Fibroblast of skin of left quadriceps (primary cell): Measurements from ENCODE around the gene NRP1.

Experiments
- DNase-seq, 2 experiments: peaks; one replicate each; pipeline ENCODE4 v3.0.0-alpha.2; 2013; ENCODE audit warnings: low read depth in 2 of 2

NRP1 gene

DNA sequence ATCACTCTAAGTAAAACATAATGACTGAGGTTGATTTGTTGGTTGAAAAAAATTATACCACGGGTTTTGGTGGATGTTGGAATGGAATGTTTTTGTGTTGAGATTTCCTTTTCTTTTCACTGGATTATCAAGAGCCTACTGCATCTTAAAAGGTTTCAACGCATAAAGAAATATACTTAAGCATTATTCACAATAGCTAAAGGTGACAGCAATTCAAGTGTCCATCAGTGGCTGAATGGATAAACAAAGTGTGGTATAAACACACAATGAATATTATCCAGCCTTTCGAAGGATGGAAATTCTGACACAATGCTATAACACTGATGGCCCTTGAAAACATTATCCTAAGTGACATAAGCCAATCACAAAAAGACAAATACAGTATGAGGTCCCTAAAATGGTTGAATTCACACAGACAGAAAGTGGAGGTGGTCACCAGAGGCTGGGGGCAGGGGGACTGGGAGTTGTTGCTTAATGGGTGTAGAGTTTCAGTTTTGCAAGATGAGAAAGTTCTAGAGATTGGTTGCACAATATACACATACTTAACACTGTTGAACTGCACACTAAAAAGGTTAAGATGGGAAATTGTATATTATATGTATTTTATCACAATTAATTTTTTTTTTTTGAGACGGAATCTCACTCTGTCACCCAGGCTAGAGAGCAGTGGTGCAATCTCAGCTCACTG, 122.3 kb downstream of the NRP1 start:
- no peak for DNase-seq

DNA sequence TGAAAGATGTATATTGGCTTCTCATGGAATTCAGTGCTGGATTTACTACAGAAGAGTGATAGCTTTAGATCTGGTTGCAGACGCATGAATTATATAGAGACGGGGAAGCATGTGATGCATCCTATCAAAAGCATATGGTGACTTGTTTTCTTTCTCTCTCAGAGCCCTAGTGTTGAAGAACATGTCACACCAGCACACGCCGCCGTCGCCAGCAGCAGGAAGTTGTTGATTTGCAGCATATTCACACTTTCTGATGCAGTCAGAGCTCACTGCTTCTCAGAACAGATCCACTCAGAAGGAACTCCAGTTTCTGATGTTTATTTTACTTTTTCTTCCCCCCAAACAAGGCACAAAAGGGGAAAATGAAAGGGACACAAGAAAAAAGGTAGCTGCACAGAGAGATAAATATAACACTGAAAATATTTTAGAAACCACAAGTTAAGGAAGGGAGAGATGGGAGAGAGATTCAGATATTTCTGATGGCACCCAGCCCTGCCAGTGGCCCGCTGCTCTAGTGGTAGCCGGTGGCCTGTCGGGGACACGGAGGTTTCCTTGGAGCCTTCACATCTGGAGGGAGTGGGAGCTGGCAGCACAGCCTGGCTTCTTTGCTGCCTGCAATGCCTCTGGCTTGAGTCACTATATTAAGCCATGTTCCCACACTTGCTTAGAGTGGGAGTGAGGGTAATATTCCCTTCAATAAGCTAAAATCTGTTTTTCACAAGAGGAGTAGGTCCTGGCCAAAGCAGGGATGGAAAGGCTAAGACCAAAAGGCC, 123.2 kb downstream of the NRP1 start:
- peak in 1 of 2 experiments; percentile 54 for DNase-seq

DNA sequence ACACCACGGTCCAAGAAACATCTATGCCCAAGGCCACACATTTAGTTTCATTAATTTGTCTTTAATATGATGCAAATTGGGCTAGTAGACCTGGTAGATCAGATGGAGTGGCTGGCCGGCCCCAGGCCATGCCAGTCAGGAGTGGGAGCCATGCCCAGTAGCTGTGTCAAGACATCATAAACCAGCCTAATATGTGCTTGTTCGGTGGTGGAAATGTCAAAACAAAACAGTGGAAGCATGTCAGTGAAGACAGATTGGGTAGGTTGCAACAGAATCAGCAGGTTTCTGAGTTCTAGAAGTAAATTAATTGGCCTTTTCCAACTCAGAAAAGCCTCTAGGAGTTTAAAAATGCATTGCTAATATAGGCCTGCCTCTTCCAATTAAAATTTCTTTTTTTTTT, 124.7 kb downstream of the NRP1 start:
- no peak for DNase-seq

DNA sequence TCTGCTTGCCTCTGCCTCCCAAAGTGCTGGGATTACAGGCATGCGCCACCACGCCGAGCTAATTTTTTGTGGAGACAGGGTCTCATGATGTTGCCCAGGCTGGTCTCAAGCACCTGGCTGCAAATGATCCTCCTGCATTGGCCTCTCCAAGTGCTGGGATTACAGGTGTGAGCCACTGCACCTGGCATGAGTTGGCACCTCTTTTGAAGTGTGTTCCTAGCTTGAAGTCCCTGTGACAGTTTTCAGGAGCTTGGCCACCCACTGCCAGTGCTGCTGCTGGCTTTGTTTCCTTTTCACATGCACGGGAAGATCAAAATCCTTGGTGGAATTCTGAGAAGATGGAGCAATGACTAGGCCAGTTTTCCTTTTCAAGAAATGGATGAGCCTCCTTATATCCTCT, 126.3 kb downstream of the NRP1 start:
- DNase-seq = no peak

DNA sequence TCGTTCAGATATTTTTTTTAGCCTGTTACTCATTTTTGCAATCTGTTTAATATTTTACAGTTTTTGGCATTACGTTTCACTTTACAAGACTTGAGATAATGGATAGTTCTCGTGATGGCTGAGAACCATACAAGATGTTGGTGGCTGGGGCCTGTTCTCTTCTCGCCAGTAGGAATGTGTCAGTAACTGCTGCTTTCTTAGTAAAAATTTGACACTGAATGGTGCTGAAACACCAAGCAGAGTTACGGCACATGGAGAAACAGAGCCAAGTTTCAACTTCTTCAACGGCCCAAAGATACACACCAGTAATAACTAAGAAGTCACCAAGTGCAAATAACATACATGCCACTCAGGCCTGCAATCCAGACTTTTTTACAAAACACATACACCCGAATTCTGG, 130.4 kb downstream of the NRP1 start:
- no peak for DNase-seq

DNA sequence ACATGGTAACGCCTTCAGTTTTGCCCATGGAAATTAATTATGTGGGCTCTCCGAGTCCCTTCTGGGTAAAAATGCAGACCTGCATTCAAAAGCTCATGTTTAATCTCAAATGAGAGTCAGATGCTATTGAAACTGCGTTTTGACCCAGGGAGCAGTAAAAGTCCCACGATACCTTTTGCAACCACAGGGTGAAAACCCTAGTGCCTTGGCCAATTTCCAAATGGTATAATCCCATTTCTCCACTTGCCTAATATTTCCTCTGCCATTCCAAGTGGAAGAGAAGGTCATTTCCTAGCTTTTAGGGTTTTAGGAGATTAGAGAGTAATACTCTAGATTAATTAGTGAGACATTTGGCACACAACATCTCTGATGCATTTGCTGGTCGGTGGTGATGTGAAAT, 132.5 kb downstream of the NRP1 start:
- no peak for DNase-seq

DNA sequence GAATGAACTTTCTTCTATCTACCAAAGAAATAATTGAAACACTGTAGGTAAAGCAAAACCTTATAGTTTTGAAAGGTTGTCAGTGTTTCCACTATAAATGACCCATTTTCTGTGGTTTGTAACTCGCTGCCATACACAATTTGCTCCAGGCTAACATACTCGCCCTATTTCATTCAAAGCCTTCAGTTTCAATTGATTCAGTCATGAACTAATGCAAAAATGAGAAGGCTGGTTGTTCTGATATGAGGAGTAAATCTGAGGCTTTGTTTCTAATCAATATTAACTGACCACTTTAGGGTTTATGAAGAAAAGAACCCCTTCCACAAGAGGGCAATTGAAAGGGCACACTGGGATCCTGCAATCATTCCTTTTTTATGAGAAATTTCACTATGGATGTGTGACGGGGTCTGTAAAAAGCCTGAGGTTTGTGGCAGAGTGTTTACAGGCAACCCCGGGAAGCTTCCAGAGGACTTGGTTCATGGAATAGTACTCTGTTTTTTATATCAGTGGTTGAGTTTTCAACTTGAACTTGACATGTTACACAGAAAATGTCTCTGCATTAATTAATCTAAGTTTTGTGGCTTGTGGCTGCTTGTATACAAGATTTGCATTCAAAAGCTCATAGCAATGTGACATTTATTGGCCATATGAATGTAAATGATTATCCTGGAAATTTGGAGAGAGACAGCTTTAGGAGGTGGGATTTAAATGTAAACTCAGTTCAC, 133.2 kb downstream of the NRP1 start:
- DNase-seq = no peak

DNA sequence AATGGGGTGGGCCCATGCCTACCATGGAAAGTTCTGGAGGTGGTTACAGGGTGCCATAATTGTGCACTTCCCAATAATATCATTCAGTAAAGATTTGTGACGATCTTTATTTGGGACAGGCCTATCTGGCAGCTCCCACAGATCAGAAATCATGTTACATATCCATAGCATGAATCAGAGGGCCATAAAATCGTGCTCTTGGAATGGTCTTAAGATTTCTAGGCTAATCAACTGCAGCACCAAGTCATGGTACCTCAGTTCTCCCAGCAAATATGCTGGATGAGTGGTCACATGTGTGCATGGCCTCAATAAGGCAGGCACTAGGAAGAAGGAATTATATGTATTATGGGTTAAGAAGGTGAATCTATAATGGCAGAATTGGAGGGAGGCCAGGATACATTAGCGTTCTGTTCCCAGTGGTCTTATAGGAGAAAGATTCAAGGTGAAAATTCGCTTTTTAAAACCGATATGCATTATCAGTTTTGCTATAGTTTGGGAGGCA, 134.7 kb downstream of the NRP1 start:
- DNase-seq = peak in 1 of 2 experiments; percentile 55

DNA sequence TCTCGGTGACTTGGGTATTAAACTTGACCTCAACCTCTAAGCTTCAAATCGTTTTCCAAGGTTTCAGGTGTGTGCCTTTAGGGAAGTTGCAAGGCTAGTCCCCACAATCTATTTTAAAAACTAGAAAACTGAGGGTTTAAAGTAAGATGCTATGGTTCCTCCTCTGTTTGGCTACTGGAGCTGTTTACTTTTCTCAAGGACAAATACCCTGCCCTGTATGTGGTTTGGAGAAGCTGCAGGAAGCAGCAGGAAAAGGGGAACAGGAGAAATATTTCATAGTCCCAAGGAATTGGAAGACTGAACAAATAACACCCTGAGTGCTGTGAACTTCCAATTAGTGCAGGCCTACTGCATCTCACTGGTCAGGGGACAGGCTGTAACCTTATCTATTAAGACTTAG, 135.9 kb downstream of the NRP1 start:
- DNase-seq = no peak

DNA sequence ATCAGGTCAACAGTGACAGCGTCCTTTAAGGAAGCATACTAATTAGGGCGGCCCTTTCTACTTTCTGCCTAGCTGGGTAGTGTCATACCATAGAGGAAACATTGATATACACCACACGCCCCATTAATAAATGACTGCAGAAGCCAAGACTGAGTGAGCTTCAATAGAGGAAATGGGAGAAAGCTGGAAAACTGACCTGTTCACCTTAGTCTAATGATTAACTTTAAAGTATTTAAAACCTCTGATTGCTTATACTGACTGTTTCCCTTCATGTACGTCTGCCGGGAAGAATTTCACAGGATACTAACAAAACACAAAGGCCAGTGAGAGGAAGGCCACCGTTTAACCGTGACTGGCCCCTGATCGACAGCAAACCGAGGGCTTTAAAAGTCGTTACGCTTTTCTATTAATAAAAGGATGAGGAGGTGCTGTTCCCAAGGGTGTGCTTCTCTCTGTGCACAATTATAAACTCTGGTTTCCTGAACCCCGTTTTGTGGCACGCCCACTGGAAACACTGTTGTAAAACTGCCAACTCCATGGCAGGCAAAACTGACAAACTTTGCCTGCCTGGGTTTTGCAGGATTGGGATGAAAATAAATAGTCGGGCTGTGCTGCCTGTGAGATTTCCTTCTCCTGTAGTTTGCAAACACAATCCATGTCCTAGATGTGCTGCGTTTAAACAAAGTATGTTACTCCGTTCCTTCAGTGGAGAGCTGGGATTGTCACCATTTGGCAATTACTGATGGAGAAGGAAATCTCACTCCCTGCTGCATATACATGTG, 137.6 kb downstream of the NRP1 start:
- no peak for DNase-seq

DNA sequence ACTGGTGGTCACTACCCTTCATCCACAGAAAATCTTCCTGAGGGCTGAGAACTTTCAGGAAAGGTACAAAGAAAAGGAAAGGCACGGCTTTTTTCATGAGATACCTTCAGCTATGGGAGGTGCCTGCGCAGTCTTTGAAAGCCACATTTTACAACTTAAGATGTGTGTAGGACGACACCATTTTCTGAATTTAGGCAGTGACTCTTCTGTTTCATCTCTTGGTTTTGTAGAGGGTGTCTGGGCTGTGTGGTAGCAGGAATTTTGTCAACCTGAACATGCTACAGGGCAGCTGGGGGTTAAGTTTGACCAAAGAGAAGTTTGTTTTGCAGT, 138.1 kb downstream of the NRP1 start:
- no peak for DNase-seq

DNA sequence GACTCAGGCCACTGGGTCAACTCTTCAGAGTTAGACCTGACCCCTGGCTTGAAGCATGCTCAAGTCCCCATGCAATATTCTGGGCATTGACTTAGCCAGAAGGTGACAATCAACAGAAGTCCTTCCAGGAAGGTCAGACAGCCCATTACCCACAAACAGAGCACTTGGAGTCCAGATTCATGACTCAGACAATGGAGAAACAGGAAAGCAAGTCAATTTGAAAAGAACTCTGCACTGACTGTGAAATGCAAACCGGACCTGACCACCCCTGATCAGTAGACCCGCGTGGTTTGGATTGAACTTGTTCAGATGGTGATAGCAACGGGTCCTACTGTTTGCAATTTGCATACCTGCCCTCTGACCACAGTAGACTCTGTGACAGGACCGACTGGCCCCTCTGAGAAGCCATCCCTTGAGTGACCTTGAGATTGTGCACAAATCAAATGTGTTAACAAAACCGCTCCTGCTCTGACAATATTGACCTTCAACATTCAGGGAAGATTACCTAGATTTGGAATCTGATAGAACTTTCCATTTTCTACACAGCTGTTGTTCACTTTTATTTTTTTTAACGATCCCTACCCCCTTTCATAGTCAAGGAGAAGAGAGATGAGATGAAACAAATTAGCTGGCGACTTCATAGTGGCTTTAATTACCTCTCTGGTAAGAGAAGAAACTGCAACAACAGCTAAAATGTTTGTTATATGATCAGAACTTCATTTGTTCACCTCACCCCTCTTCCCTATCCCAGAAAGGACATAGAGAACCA, 138.7 kb downstream of the NRP1 start:
- DNase-seq = no peak

DNA sequence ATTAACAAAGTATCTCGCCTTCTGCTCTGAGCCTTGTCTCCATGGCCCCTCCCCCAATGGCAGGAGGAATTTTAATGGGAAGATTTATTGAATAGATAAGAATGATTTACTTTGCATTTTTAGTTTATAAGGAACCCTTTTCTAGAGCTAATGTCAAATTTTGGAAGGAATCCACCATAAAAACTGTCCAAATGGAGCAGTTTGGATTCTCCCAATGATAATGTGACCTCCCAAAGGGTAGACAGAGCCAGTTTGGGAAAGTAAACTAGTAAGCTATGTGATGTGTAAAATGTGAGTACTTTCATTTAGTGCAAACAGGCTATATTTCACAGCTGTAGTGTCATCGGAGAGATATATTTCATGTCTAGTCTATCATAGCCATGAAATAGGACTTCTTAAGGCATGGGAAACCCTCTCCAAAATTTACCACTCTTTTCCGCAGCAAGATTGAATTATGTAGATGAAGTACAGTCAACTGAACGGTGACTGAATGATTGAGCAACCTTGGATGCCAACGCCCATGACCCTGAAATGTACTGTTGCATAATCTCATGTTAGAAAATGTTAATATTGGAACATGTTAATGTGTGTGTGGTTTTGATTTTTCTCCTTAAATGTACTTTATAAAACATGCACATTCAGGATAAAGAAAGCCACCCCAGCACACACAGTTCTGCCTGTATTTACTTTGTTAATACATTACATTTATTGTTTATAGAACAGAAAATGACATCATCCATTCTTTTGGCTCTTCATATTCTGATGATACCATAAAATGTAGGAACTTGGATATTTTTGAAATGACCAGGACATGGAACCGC, 140.6 kb downstream of the NRP1 start:
- DNase-seq = peak in 1 of 2 experiments; percentile 45

DNA sequence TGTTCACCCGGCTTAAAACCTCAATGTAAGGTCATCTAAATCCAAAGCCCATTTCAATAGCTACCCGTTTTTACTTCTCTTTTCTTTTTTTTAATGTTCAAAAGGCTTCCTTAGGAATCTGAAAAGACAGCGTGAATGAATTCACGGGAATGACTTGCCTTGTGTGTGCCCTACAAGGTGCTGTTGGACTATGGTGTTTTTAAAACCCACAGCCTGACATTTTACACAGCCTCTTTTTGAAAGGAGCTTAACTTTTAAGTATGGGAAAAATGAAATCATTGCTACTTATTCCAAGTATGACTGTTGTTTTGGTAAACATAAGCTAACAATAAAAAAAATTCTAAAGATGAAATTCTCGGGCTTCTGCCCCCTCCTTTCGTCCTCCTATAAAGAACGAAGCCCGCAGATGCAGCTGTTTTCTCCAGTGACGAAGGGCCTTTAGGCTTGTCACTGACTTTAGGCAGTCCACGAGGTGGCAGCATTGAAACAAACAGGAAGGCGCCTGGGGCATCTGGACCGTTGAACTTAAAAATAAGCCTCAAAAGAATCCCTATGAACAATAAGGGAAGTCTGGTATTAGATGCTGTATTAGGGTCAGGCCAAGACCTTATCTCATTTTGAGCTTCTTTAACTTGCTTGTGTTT, 141.3 kb downstream of the NRP1 start:
- peak; percentile 76 to 77 for DNase-seq

DNA sequence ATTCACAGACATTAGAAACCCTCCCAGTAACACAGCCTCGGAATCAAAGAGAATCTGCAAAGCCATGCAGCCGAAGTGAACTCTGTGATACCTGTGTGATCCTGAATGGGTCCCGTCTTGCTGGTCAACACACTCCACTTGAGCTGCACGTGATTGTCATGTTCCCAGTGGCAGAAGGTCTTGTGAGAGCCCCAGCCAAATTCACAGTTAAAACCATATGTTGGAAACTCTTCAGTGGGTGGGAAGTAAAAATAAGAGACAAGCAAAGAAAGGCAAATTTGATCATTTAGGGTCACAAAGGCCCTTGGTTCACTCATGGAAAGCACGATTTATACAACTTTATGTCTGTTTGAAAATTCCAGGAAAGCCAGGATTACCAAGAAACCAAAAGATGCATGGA, 142.3 kb downstream of the NRP1 start:
- DNase-seq = no peak

DNA sequence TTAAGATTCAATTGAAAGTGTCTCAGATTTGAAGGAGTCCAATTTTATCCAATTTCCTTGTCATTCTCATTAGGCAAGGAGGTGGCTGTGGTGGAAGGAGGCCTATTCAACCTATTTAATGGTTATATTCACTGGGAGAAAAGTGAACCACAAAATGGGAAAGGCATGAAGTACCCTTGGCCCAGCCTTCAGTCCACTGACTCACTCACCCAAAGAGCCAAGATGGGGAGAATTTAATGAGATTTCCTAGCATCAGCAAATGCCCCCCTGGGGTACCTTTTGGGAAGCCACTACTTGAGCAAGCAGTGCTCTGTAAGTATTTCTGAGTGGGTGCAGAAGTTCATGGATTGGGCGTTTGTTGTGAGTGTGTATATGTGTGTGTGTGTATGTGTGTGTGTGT, 144.1 kb downstream of the NRP1 start:
- no peak for DNase-seq

DNA sequence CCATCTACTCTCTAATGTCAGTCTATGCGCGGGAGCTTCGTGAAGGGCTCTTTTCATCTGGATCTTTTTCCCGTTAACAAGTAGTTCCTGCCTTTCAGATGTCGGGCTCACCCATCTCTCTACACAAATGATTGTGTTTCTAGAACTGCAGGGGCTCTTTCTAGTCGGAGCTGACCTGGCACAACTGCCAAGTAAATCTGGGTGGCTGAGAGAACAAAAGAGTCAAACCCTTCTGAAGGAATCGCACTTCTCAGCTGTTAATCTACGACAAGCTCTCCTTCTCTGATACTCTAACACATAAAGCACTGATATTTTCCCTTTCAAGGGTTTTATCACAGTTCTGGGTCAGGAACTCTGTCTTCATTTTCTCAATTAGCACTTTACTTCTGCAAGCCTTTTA, 144.7 kb downstream of the NRP1 start:
- DNase-seq = no peak

DNA sequence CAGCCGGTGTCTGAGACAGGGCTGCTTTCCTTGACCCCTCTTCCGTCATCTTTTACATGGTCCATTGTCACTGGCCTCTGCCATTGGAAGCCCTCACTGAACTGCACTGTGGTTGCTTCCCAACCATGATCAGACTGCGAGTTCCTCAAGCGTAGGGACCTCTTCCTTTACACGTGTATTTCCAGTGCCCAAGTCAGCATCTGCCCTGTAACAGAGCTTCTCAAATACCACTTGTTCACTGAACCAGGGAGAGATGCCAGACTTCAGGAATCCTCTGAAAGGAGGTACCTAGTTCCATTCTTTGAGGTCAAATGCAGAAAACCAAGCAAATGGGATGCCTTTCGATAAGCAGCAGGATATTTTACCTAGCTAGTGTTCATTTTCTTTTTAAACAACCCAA, 145.1 kb downstream of the NRP1 start:
- DNase-seq = no peak

DNA sequence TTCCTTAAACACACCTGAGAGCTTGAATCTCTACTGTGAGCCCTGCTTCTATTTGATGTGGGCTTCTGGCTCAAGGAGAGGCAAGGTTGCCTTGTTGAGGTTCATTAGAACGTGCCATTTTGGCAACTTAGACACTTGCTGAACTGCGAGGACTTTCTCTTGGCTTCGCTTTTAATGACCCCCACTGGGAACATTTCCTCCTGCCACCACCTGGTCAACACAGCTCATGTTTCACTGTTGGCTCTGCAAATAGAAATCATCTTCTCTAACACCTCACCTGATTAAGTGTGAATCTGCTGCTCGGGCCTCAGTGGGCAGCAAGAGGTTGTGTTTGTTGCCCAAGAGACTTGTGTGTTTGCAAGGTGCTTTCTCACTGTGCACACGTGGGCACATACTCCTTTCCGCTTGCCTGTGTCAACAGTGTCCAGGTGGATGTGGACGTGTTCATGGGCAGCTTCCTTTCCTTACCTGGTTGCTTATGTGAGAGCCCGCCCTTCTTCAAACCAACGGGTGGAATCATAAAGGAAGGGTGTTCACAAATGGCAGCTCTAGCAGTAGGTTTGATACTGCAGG, 147.0 kb downstream of the NRP1 start:
- no peak for DNase-seq

DNA sequence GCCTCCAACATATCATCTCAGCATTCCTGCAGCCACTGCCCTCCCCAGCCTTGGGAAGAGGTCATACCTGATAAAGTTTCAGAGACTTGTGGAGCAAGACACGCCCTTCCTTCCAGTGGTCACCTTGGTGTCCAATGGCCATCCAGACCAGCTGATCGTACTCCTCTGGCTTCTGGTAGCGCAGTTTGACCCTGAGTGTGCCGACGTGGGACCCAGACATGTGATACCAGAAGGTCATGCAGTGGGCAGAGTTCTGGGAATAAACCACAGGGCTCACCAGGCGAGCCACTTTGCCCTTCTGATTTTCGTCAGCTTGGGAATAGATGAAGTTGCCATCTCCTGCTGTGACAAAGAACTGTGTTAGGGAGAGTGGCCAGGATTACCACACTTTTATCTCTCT, 148.3 kb downstream of the NRP1 start:
- no peak for DNase-seq
